ENCODE results near the gene LDB3. TPM values are rescaled to one million over a fixed set of nuclear protein-coding genes. Genes with fewer than 3 reads are reported as not detected.
A peak's percentile ranks its signal among the peaks of the same experiment; 100 is the strongest.

The LDB3 gene
- total RNA-seq, 6 donors from 2014 or later: 0.67 to 2.1 (median 1.1) TPM

GRCh38 chr10:86692023-86692514 is 23.8 kb downstream of the LDB3 start:
- H3K4me1 ChIP-seq: peaks cover 7 to 25% (median 9%) of the 10 kb centered on the region in 4 donors

DNA sequence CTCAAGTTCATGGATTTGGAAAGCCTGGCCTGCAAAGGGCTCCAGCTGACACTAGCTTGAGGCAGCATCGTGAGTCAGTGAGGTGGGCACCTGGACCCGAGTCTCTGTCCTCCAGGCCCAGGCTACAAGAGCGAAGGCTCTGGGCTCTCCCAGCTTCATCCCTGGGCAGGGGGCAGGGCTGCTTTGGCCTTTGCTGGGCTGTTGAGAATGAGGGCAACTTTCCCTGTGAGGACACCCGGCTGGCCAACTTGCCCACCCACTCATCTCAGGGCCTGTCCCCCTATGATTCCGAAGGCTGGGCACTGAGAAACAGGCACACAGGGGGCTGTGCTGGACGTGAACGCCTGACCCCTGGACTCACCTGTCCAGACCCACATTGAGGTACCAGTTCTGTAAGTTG is 24.4 kb downstream of the LDB3 start:
- TF ChIP-seq POLR2A (IDR thresholded peaks at IDR 0.05) (no peak), EP300 (IDR thresholded peaks at IDR 0.05) (no peak), POLR2AphosphoS5 (IDR thresholded peaks at IDR 0.05) (no peak), CTCF (IDR thresholded peaks at IDR 0.05) (no peak)
- Histone ChIP-seq H3K4me3 (no peak overlapping the region), H3K36me3 (no peaks in the 10 kb centered on the region), H3K27ac (no peak overlapping the region), H3K4me1 (peaks cover 7 to 23% (median 9%) of the 10 kb centered on the region in 4 donors), H3K27me3 (no peaks in the 10 kb centered on the region), H3K9me3 (no peaks in the 10 kb centered on the region)
- DNase-seq (no peak), ATAC-seq (ENCODE audit: low FRiP score in 2 of 2) (no peak)
- WGBS, 2 donors: 92 to 94% methylated on average over 2 to 7 of the region's 7 CpGs

More at GRCh38 chr10:86692023-86692514, 23.8 kb downstream of the LDB3 start:
- Histone ChIP-seq H3K27ac (no peak overlapping the region), H3K9me3 (no peaks in the 10 kb centered on the region), H3K36me3 (no peaks in the 10 kb centered on the region), H3K27me3 (no peaks in the 10 kb centered on the region), H3K4me3 (no peak overlapping the region)
- DNase-seq (no peak), ATAC-seq (ENCODE audit: low FRiP score in 2 of 2) (no peak)
- TF ChIP-seq POLR2A (IDR thresholded peaks at IDR 0.05): no peak
- TF ChIP-seq EP300 (IDR thresholded peaks at IDR 0.05): no peak
- no peak for TF ChIP-seq CTCF (IDR thresholded peaks at IDR 0.05)
- TF ChIP-seq POLR2AphosphoS5 (IDR thresholded peaks at IDR 0.05): no peak
- 77 to 95% methylated on average over 2 to 8 of the region's 8 CpGs for WGBS, 2 donors

DNA sequence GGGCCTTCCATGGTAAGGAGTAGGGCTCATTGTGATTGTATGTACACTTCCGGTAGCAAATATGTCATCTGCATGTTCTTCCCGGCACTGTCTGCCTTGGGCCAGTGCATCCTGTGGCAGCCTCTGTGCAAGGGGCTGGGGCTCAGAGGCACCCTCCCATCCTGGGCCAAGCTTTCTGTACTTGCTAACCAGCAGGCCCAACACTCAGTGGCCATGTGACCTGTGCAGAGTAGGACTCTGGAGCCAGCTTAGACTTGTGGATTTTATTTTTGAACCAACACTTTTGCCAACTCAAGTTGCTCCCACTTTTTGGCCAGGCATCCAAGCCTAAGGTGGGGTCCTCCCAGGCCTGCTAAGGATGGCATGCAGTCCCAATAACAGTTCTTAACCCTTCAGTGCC is 25.0 kb downstream of the LDB3 start:
- 67 to 91% methylated on average over 1 to 2 of the region's 2 CpGs for WGBS, 2 donors
- H3K9me3 ChIP-seq: no peaks in the 10 kb centered on the region
- peaks cover 4 to 17% (median 5%) of the 10 kb centered on the region in 4 donors for H3K4me1 ChIP-seq
- ATAC-seq (ENCODE audit: low FRiP score in 2 of 2): no peak
- H3K4me3 ChIP-seq: no peak overlapping the region
- no peaks in the 10 kb centered on the region for H3K36me3 ChIP-seq
- DNase-seq: no peak
- no peak overlapping the region for H3K27ac ChIP-seq
- TF ChIP-seq POLR2AphosphoS5 (IDR thresholded peaks at IDR 0.05): no peak
- TF ChIP-seq EP300 (IDR thresholded peaks at IDR 0.05): no peak
- no peak for TF ChIP-seq CTCF (IDR thresholded peaks at IDR 0.05)
- no peak for TF ChIP-seq POLR2A (IDR thresholded peaks at IDR 0.05)
- H3K27me3 ChIP-seq: no peaks in the 10 kb centered on the region

DNA sequence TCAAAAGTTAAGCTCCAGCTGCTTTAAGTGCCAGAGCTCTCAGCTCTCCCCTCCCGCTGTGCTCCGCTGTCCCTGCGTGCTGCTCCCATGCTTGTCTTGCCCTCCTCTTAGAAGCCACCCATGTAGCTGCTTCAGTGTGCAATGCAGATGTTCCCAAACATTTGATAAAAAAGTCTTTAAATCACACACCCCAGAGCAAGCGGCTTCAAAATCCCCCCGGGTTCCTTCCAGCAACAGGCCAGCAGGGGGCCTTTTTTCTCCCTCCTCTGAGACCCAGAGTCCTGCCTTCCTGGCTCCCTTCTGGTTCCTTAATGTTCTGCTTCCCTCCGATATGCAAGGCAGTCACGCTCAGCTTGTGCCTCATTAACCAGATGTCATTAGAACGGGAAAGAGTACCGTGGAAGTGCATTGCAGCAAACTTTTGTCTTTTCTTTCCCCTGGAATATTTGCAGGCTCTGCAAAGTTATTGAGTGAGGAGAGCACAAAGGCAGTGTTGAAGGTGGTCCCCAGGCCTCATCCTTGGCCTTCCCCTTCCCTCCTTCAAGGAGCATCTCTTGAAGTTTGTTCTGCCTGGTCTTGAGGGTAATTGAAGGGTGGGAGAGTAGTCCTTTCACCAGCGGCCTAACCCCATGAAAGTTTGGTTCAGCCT is 25.5 kb downstream of the LDB3 start:
- peaks cover 0 to 11% (median under 1%) of the 10 kb centered on the region in 4 donors for H3K4me1 ChIP-seq
- no peaks in the 10 kb centered on the region for H3K27me3 ChIP-seq
- H3K9me3 ChIP-seq: no peaks in the 10 kb centered on the region
- no peak overlapping the region for H3K27ac ChIP-seq
- WGBS, 2 donors: 27% methylated on average over 10 of the region's 10 CpGs
- TF ChIP-seq POLR2A (IDR thresholded peaks at IDR 0.05) (no peak), EP300 (IDR thresholded peaks at IDR 0.05) (no peak), CTCF (IDR thresholded peaks at IDR 0.05) (peak in 5 of 6 experiments; percentile 44 to 64 (median 59))
- DNase-seq (peak in 1 of 2 donors; percentile 38), ATAC-seq (ENCODE audit: low FRiP score in 2 of 2) (peak in 1 of 2 donors; percentile 73)
- no peaks in the 10 kb centered on the region for H3K36me3 ChIP-seq
- no peak overlapping the region for H3K4me3 ChIP-seq

Data from upper lobe of left lung (tissue), 6 donors.